HG03469 (cell line): ENCODE measurements around the gene TCF7L2.

ENCODE experiments used
- ATAC-seq: cut with Tn5 transposase; IDR thresholded peaks from one replicate; pipeline ENCODE4 v1.9.1; 2021; ENCODE audit warnings: mild to moderate bottlenecking, moderate library complexity, moderate number of reproducible peaks; ENCODE audit not compliant: unreplicated experiment

The TCF7L2 gene

DNA sequence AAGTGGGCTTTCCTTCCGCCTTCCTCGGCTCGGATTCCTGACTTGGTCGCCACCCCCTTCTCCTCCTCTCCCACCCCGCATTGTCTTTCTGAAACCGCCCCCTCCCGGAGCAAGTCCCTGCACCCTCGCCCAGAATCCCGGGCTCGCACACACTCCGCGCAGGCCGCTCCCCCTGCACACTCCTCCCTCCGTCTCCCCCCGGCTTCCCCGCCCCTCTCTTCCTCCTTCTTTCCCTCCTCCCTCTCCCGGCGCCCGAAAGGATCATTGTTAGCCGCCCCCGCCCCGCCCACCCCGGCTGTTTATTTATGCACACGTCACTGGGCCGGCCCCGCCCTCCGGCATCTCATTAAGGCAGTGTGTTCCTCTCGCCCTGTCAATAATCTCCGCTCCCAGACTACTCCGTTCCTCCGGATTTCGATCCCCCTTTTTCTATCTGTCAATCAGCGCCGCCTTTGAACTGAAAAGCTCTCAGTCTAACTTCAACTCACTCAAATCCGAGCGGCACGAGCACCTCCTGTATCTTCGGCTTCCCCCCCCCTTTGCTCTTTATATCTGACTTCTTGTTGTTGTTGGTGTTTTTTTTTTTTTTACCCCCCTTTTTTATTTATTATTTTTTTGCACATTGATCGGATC, at the start of gene TCF7L2:
TCF7L2 (plus strand) TSS at position 373 of the 633 bp plus-strand sequence. CDS start 510 bp downstream, outside the sequence.
- ATAC-seq: no peak

DNA sequence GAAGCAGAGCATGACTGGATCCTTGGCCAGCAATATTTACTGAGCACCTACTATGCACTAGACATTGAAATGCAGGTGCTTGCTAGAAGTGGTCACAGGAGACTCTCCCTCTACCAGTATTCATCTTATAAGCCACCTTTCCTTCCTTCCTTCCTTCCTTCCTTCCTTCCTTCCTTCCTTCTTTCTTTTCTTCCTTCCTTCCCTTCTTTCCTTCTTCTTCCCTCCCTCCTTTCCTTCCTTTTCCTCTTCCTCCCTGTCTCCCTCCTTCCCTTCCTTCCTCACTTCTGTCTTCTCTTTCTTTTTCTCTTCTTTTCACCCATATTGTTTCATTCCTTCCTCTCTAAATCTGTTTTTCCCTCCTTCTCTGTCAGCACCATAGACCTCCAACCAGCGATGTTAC, 47.3 kb upstream of the TCF7L2 start:
- ATAC-seq: no peak

DNA sequence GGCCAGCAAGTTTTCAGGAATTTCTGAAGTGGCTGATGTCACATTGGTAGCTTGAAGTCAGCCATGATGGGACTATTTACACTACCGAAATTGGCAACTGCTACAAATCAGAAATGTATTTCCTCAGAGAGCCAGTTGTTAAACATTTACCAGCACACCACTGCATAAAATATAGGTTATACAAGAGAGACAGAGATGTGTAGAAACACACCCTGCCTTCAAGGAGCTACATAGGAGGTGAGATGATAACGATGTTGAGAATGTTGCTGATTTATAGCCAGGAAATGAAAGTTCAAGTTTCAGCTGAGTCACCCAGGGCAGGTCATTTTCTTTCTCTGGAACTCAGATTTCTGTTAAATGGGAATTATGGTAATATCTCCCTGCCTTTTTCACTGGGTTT, 46.0 kb upstream of the TCF7L2 start:
- ATAC-seq: no peak

DNA sequence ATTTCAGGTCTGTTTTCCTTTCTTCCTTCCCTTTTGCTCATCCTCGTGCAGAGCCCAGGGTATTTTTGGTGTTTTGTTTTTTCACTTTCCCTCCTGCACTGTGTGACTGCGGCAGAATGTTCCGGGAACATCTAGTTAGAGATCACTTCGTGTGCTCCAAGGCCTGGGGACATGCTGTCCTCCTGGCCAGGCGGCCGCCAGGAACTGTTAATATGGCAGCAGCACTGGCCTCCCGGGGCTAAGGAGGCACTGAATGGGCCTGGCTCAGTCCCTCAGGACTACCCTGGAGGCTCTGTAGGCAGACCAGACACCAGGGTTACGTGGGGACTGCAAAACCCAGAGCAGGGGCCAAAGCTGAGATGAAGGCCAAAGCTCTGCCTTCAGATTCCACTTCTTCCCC, 43.1 kb upstream of the TCF7L2 start:
- ATAC-seq: no peak

DNA sequence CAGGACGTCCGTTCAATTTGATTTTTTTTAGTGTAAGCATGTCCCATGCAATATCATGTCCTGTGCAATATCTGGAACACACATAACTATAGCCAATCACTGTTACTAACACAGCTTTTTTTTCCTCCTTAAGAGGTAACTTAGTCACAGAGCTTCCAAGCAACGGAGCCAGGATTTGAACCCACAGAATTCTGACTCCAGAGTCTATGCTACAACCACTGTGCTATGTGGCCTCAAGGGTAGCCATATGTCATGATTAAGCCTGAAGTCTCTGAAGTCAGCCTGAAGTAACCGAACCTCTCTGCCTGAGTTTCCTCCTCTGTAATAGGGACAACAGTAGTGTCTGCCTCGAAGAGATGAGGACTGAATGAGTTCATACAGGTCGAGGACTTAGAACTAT, 42.2 kb upstream of the TCF7L2 start:
- ATAC-seq: no peak

DNA sequence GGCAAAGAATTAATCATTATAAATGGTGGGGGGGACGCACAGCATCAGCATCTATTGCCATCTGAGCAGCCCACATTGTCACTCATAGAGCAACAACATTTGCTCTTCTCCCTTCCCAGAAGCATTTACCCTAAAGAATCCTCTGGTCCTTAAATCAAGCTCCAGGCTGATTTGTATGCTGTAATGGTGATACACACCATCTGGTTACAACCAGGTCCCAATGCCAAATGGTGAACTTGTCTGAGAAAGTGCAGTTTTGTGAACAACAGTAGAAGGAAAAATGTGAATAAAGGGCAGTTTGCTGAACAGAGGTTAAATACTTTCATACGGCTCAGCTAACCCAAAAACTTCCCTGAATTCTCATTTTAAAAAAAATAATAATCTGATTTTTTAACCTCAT, 38.8 kb upstream of the TCF7L2 start:
- no peak for ATAC-seq

DNA sequence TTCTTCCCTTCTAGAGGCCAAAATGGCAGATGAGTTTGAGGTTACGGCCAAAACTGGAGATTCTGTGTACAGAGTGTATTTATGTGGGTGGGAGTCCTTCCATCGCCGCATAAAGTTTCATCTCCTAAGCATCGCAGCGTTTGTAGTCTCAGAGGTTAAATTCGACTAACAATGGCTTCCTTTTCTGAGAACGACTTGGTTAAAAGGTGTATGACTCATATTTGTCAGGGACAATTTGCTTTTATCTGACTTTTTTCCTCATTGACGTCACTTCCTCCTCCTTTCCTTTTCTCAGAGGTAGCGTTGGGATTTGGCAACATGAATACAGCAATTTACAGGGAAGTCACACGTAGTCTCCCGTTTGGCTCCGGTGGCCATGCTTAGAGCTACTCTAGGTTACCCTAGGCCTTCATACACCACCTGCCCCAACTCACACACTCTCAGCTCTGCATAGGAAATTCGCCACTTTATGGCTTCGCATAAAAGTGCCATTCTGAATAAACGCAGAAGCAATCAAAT, 37.6 kb upstream of the TCF7L2 start:
- no peak for ATAC-seq

DNA sequence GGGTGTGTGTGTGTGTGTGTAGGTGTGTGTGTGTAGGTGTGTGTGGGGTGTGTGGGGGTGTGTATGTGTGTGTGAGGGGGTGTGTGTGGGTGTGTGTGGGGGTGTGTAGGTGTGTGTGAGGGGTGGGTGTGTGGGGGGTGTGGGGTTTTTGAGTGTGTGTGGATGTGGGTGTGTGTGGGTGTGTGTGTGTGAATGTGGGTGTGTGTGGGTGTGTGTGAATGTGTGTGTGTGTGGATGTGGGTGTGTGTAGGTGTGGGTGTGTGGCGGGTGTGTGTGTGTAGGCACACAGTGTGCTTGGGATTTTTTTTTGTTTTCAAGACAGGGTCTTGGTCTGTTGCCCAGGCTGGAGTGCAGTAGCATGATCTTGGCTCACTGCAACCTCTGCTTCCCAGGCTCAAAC, 36.8 kb upstream of the TCF7L2 start:
- ATAC-seq: no peak

DNA sequence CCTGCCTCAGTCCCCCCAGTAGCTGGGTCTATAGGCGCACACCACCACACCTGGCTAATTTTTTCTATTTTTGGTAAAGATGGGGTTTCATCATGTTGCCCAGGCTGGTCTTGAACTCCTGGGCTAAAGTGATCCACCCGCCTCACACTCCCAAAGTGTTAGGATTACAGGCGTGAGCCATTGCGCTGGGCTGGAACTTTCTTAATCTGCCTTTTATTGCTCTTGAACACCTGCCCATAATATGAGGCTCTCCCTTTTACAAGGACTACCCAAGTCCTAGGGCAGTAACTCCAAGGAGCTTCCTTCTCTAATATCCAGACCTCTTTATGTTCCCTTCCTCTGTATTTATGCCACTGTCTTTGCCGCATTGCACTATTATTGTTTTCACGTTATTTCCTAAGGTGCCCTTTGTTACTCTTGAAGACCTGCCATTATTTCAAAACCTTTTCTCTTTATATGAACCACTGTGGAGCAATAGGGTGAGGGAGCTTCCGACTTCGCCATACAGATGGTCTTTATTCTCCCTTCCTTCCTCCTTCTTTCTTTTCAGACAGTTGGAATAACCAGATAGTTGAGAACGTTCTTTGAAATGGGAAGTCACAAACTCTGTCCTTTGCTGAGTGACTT, 36.3 kb upstream of the TCF7L2 start:
- no peak for ATAC-seq

DNA sequence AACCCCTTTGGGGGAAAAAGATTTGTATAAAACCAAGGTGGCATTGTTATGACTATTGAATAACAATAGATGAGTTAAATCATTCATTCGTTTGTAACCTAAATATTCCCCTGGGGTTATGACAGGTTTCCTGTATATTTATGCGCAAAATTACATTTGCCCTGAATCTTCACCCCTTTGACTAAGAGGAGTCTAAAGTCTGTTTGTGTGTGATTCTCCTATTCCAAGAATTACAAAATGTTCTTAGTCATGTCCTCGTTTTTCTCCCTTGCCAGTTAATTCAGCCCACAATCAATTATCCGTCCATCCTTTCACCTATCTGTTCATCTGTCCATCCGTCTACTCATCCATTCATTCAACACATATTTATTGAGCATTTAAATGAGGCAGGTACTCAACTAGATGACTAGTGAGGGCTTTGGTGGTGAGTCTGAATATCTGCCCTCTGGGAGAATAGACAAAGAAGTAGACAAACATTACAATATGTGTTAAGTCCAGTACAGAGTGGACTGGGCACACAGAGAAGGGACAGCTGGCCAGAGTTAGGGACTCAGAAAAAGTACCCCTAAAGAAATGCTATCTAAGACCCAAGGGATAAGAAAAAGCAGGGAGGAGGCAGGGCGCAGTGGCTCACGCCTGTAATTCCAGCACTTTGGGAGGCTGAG, 35.6 kb upstream of the TCF7L2 start:
- no peak for ATAC-seq

DNA sequence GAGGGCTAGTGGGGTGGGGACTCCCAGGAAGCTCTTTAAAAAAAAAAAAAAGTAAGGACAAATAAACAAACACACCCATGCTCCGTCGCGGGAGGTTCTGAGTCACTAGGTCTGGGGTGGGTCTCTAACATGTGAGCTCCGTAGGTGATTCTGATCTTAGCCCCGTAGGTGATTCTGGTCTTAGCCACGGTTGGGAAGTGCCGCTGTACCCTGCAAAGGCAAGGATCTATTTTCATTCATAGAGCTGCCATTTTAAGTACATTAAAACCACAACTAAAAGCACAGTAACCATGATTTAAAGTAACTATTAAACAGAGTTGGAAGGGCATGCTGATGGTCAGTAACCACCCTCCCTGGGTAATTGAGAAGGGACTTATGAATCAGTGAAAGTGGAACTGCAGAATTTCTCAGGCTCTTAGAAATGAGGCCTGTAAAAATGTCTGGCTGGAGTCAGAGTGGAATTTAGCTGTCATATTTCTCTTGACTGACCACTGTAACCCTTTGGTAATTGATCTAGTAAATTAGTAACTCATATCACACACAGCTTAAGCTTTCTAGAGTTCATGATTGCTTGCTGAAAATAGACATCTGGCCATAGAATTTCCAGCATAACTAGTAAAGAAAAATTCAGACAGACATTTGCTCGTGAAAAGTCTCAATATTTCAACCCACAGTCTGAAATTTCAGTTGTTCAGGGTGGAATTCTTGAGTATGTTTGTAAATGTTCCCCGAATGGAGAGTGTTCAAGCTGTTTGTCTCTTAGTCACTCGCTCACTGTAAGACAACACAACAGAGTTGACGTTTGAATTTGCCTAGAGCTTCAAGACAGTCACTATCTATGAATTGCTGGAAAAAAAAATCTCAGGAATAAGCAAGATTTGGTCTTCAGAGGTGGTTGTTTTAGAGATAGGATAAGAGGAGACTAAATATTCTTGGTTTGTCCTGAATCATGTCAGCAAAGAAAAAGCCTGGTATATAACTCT, 34.2 kb upstream of the TCF7L2 start:
- no peak for ATAC-seq

DNA sequence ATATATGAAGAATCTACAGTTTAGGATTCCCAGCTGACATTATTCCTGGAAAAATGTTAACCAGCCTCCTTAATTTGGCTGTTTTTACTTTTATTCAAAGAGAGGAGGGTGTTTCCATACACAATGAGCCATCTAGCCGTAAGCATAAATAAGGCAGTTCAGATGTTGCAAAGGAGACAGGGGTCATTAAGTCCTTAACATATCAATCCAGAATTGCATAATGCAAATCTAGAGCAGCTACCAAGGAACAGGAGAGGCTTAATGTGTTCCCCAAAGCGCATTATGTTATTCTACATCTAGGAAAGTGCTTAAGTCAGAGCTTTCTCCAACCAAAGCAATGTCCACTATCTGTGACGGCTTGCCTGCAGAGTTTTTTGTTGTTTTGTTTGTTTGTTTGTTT, 32.4 kb upstream of the TCF7L2 start:
- ATAC-seq: no peak

DNA sequence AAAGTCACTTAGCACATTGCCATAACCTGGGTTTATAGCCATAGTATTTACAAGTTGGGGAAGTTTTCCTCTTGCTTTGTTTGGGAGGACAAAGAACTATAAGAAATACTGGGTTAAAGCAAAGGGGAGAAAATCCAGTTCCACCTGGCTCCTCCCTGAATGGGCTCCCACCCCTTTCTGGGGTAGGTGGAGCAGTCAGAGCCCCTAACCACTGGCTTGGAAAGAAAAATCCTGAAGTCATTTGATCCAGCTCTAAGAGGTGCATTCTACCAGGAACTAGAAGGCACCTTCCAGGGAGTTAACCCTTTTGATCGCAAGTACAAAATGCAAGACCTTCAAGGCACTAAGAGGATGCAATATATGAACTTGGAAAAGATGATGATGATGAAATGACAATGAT, 31.3 kb upstream of the TCF7L2 start:
- no peak for ATAC-seq

DNA sequence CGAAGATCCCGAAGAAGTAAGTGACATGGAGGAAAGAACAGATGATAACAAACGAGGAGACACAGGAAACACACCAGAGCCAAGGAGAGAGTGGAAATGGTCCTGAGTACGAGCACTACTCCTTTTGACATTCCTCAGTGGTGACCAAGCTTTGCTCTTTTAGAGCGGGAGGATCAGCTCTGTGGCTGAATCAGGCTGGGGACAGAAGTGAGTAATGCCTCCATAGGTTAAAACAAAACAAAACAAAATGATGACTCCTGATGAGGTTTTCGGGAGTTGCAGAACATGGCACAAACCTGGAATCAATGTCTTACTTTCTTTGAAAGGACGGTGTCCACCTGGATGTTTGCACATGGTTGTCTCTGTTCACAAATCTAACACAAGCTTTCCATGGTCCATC, 30.3 kb upstream of the TCF7L2 start:
- no peak for ATAC-seq

DNA sequence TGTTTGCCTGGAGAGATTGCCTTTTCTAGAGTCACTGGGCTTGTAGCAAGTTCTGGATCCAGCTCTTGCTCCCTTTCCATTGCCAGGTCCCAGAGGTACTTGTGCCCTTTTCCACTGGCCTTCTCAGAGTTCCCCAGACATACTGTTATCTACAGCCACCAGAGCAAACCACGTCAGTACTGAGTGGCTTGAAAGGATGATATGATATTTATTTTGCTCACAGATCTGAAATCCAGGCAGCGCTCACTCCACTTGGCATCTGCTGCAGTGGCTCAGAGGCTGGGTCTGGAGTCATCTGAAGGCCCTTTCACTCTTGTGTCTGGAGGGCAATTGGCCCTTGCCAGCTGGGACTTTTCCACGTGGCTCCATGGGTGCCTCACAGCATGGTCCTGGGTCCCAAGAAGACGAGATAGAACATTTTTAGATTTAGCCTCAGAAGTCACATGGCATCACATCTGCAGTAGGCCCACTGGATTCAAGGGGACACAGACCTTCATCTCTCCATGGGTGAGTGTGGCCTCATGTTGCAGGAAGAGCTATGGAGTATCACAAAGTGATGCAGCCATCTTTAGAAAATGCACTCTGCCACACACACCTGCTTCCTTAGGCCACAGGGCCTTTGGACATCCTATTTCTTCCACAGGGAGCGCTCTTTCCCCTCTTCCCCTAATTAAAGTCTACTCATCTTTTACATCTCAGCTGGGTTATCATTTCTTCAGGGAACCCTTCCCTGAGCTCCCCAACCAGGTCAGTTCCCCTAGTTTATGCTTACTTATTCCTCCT, 22.9 kb upstream of the TCF7L2 start:
- no peak for ATAC-seq

DNA sequence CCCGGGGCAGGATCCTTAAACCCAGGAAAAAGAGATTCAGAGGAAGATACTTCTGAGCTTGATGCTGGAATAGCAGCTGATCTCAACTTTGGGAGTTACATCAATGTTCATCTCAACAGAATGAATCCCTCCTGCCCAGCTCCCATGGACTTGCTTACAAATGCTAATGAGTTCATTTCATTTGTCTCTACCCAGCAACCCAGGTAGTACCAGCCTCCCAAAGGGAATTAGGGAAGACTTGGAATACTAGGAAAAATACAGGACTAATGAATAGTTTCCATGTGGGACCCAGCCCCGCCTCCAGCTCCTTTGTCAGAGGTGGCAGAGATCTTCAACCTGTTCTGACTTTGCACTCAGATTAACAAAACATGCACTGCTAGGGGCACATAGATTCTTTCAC, 22.1 kb upstream of the TCF7L2 start:
- no peak for ATAC-seq

DNA sequence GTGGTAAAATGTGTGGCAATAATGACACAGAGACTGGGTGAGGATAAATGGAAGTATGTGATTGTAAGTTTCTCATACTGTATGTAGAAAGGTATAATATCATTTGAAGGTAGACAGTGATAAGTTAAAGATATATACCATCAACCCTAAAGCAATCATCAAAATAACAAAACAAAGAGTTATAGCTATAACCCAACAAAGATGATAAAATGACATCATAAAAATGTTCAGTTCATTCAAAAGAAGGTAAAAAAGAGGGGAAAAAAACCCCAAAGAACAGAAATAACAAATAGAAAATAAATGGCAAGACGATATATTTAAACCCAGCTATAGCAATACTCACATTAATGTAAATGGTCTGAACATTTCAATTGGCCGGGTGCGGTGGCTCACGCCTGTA, 17.4 kb upstream of the TCF7L2 start:
- ATAC-seq: no peak

DNA sequence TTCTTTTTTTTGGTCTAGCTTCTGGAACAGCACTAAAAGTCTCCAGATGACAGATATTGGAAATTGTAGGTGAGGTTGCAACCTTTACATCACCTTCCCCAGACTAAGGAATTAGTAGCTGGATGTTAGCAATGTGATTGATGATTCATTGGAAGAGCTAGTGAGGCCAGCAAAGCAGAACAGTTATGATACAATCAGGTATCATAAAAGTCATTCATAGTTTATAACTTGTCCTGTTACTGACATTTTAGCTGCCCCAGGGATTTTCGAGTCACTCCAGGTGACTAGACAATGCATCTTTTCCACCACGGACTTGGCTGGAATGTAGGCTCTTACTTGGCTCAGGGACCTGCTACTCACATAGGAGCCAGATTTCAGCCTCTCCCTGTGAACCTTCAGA, 15.9 kb upstream of the TCF7L2 start:
- ATAC-seq: no peak

DNA sequence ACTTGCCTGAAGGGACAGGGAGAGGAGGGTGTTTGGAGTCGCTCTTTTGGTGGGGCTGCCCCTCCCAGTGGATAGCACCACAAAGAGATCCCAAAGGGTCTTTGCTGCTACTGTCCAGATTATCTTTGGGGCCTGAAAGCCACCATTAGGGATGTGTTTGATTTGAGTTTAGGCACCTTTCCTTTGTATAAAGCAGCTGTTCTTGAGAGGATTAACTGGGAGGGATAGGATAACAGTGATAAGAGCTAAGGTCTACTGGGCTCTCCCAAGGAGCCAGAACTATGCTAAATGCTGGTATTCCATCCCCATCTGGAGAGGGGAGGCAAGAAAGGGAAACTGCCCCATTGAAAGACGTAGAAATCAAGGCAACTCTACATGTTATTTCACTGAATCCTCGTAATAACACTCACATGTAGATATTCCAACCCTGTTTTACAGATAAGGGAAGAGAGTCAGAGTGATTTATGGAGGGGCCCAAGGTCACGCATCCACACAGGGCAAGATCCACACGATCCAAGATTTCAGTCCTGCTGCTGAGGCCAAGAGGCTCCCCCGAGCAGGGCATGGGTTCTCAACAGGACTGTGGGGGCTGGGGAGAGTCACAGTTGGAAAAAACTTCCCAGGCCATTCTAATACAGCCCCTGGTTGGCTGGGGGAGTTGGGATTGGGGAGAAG, 11.1 kb upstream of the TCF7L2 start:
- no peak for ATAC-seq

DNA sequence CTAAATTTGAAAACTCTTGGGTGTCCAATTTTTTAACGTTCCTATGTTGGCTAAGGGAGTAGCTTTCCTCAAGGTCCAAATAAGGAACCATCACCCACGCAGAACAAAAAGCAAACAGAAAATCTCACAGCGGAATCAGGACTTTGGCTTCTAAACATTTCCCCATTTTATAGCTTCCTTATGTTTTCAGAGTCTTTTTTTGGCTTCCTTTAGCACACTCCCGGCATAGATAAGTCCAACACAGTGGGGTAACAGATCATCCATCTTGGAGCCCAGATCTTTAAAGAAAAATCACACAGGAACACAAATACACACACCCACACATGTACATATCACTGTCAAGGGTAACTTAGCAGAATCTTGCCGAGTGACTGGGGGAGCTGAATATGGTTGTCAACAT, 4.2 kb upstream of the TCF7L2 start:
- no peak for ATAC-seq
